Esophagus (tissue), 2 donors: ENCODE measurements around the gene FAAP100. TPM values are rescaled to one million over a fixed set of nuclear protein-coding genes. Genes with fewer than 3 reads are reported as not detected.
"Not testable (repeated sequence)": the region's sequence is repeated elsewhere in the genome, so short reads cannot be mapped to it uniquely, and the experiment has no call there.

ENCODE experiments used
- H3K27ac ChIP-seq, 2 donors: one replicate each; pipeline ENCODE4 v1.5.1; 2013; ENCODE audit warnings: low read depth in 2 of 2, mild to moderate bottlenecking in 2 of 2, inconsistent platforms in 1 of 2, low read length in 1 of 2, moderate library complexity in 1 of 2
- H3K27me3 ChIP-seq, 2 donors: one replicate each; pipeline ENCODE4 v1.6.1; 2013; ENCODE audit warnings: low read length in 2 of 2, control low read depth in 1 of 2, mild to moderate bottlenecking in 1 of 2; ENCODE audit not compliant: insufficient read depth in 2 of 2, control insufficient read depth in 1 of 2
- H3K36me3 ChIP-seq, 2 donors: one replicate each; pipeline ENCODE4 v1.6.1; 2013; ENCODE audit warnings: low read length in 1 of 2; ENCODE audit not compliant: control insufficient read depth in 2 of 2, insufficient read depth in 2 of 2
- H3K4me1 ChIP-seq, 2 donors: one replicate each; pipeline ENCODE4 v1.6.1; 2013; ENCODE audit warnings: low read length in 1 of 2; ENCODE audit not compliant: control insufficient read depth in 2 of 2, insufficient read depth in 2 of 2
- H3K4me3 ChIP-seq, 2 donors: one replicate each; pipeline ENCODE4 v1.5.1; 2013; ENCODE audit warnings: low read length in 2 of 2, mild to moderate bottlenecking in 2 of 2, low read depth in 1 of 2, moderate library complexity in 1 of 2
- H3K9me3 ChIP-seq, 2 donors: one replicate each; pipeline ENCODE4 v1.6.1; 2013; ENCODE audit warnings: mild to moderate bottlenecking in 2 of 2, low read depth in 1 of 2, low read length in 1 of 2, moderate library complexity in 1 of 2; ENCODE audit not compliant: control insufficient read depth in 2 of 2, insufficient read depth in 1 of 2
- WGBS, 2 donors: extraction: QIAGEN DNeasy Blood & Tissue Kit; methylation state at CpG; one replicate each; pipeline ENCODE4 v1.1.7; 2013; 5-methylcytosine and 5-hydroxymethylcytosine counted together
- polyA plus RNA-seq, 2 donors: library from polyadenylated mRNA; stranded (reverse); fragments of 200-250 nt; gene quantifications; one replicate each; pipeline ENCODE4 v1.2.3, GENCODE V29; 2013
- donor health status: healthy with polysubstance abuse.
- donor health status: Bipolar disorder and iron deficiency.

The FAAP100 gene
- polyA plus RNA-seq, 2 donors: 17.3 to 27.1 TPM

GRCh38 chr17:81536299-81537290 lies 15.6 kb downstream of the FAAP100 start:
- peaks cover 0 to 22% of the 10 kb centered on the region in 2 donors for H3K36me3 ChIP-seq
- no peak overlapping the region for H3K4me3 ChIP-seq
- 7 to 8% methylated on average over 87 to 89 of the region's 89 CpGs for WGBS, 2 donors
- H3K4me1 ChIP-seq: peaks cover 0 to 3% of the 10 kb centered on the region in 2 donors
- peaks cover 0 to 13% of the 10 kb centered on the region in 2 donors for H3K27me3 ChIP-seq
- peaks cover 0 to 2% of the 10 kb centered on the region in 2 donors for H3K9me3 ChIP-seq
- H3K27ac ChIP-seq: no peak overlapping the region

DNA sequence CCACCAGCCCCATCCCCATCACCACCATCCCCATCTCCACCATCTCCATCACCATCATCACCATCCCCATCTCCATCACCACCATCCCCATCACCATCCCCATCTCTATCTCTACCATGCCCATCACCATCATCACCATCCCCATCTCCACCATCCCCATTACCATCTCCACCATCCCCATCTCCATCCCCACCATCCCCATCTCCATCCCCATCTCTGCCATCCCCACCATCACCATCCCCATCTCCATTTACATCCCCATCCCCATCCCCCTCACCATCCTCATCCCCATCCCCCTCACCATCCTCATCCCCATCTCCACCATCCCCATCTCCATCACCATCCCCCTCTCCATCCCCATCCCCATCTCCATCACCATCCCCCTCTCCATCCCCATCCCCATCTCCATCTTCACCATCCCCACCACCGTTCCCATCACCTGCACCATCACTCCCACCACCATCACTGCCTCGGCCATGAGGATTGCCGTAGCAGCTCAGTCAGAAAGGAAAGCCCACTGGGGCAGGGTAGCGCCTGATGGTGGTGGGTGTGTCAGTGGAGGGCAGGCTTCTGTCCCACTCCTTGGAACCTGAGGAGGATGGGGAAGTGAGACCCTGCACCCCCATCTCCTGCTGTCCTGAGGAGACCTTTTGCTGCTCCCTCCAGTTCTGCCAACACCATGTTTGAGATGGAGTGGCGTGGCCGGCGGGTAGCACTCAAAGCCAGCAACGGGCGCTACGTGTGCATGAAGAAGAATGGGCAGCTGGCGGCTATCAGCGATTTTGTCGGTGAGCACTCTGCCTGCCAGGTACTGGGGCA lies 16.5 kb downstream of the FAAP100 start:
- H3K9me3 ChIP-seq: peaks cover 0 to 7% of the 10 kb centered on the region in 2 donors
- no peak overlapping the region for H3K27ac ChIP-seq
- peaks cover 0 to 16% of the 10 kb centered on the region in 2 donors for H3K36me3 ChIP-seq
- peaks cover 0 to 13% of the 10 kb centered on the region in 2 donors for H3K27me3 ChIP-seq
- 48 to 61% methylated on average over 13 of the region's 13 CpGs for WGBS, 2 donors
- peaks cover 0 to 3% of the 10 kb centered on the region in 2 donors for H3K4me1 ChIP-seq
- H3K4me3 ChIP-seq: no peak overlapping the region

DNA sequence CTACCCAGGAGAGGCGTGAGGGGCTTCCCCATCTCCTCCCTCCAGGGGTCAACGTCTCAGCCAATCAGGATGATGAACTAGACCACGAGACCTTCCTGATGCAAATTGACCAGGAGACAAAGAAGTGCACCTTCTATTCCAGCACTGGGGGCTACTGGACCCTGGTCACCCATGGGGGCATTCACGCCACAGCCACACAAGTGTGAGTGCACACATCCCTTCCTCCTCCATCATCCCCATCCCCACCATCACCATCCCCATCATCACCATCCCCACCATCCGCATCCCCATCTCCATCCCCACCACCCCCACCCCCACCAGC lies 17.2 kb downstream of the FAAP100 start:
- Histone ChIP-seq H3K36me3 (peaks cover 0 to 9% of the 10 kb centered on the region in 2 donors), H3K27me3 (peaks cover 0 to 13% of the 10 kb centered on the region in 2 donors), H3K9me3 (peaks cover 0 to 7% of the 10 kb centered on the region in 2 donors), H3K27ac (no peak overlapping the region), H3K4me1 (peaks cover 0 to 3% of the 10 kb centered on the region in 2 donors), H3K4me3 (no peak overlapping the region)
- 71 to 83% methylated on average over 4 to 5 of the region's 5 CpGs for WGBS, 2 donors

DNA sequence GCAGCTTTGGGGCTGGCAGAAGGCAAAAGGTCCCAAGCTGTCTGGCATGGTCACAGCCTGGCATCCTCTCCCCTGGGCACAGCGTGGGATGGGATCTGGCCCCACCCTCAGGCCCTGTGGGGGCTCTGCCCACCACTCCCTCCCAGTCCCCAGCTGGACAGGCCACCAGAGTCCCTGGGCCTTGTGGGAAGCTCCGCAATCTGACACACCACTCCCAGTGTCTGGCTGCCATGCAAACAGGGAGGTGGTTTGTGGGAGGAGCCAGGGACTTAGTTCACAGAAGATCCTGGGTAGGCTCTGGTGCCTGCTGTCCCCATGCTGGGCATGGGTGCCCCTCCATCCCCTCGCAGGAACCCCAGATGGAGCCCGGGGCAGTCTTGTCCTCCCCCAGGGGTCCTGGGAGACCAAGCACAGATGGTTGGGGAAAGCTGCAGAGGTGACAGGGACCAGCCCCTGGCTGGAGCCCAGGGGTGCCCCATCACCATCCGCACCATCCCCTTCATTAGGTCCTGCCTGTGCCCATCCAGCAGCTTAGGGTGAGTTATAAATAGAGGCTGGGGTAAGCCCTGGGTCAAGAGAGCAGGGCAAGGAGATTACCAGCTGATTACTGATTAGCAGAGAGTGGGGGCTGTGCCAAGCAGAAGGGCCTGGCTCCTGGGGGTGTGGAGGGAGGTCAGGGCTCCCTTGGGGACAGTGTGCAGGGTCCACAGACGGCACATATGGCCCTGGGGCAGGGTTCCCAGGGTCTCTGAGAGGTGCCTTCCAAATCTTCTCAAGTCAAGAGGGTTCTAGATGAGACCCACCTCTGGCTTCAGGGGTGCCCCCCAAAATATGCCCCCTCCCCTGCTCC lies 17.8 kb downstream of the FAAP100 start:
- Histone ChIP-seq H3K4me1 (peaks cover 0 to 3% of the 10 kb centered on the region in 2 donors), H3K9me3 (peaks cover 0 to 7% of the 10 kb centered on the region in 2 donors), H3K36me3 (peaks cover 0 to 9% of the 10 kb centered on the region in 2 donors), H3K27me3 (peaks cover 0 to 13% of the 10 kb centered on the region in 2 donors), H3K27ac (no peak overlapping the region), H3K4me3 (no peak overlapping the region)
- 54 to 62% methylated on average over 6 of the region's 6 CpGs for WGBS, 2 donors

DNA sequence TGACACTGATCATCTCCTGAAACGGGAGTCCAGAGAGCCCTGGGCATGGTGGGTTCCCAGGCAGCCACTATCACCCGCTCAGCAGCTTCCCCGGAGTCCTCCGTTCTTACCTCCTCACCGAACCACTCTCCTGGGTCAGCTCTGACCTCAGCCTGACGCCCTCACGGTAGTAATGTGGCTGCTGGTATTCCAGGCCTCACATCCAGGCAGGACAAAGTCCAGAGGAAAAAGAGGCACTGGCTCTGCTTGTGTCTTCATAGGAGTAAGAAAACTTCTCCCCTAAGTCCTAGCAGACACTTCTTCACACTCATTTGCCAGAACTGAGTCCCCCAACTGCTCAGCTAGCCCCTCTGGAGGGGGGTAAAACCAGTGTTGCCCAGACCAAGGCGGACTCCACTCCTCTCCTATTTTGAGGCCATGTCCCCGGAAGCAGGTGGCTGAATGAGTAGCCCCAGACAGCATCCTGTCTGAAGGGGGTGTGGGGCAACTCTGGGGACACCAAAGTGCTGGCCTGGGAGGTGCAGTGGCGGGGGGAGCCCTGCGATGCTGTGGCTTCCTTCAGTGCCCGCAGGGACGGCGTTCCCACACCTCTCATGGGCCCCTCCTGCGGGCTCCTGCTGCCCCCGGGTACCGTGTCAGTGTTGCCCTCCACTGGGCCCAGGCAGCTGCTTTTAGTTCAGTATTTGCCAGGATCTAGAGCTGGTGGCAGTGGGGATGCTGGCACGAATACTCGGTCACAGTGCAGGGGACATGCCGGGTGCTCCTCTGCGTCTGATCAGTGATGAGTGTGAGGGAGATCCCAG lies 18.6 kb downstream of the FAAP100 start:
- Histone ChIP-seq H3K27ac (no peak overlapping the region), H3K27me3 (peaks cover 0 to 17% of the 10 kb centered on the region in 2 donors), H3K4me1 (peaks cover 0 to 7% of the 10 kb centered on the region in 2 donors), H3K36me3 (peaks cover 0 to 6% of the 10 kb centered on the region in 2 donors), H3K9me3 (peaks cover 0 to 9% of the 10 kb centered on the region in 2 donors), H3K4me3 (no peak overlapping the region)
- WGBS, 2 donors: 56 to 58% methylated on average over 21 of the region's 21 CpGs

GRCh38 chr17:81532490-81533287 lies 19.5 kb downstream of the FAAP100 start:
- H3K36me3 ChIP-seq: no peaks in the 10 kb centered on the region

GRCh38 chr17:81531998-81532404 lies 20.2 kb downstream of the FAAP100 start:
- peaks cover 0 to 16% of the 10 kb centered on the region in 2 donors for H3K4me1 ChIP-seq
- H3K27me3 ChIP-seq: peaks cover 0 to 20% of the 10 kb centered on the region in 2 donors
- not testable (repeated sequence) for H3K36me3 ChIP-seq, H3K27ac ChIP-seq, H3K9me3 ChIP-seq, H3K4me3 ChIP-seq
- 96% methylated on average over 3 of the region's 3 CpGs for WGBS, 2 donors

More at GRCh38 chr17:81532490-81533287, 19.5 kb downstream of the FAAP100 start:
- Histone ChIP-seq H3K27me3 (peaks cover 0 to 20% of the 10 kb centered on the region in 2 donors), H3K9me3 (peaks cover 0 to 9% of the 10 kb centered on the region in 2 donors), H3K4me1 (peaks cover 0 to 14% of the 10 kb centered on the region in 2 donors), H3K27ac (no peak overlapping the region), H3K4me3 (no peak overlapping the region)
- 88 to 90% methylated on average over 11 of the region's 11 CpGs for WGBS, 2 donors

DNA sequence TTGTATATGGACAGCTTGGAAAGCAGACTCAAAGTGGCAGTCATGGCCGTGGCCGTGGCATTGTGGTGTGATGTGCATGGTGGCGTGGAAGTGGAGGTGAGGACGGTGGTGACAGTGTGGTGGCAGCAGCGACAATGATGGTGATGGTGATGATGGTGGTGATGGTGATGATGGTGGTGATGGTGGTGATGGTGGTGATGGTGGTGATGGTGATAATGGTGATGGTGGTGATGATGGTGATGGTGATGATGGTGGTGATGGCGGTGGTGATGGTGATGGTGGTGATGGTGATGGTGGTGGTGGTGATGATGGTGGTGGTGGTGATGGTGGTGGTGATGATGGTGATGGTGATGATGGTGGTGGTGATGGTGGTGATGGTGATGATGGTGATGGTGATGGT lies 21.1 kb downstream of the FAAP100 start:
- Histone ChIP-seq H3K4me1 (peaks cover 0 to 13% of the 10 kb centered on the region in 2 donors), H3K27me3 (peaks cover 0 to 10% of the 10 kb centered on the region in 2 donors)
- 84 to 88% methylated on average over 6 of the region's 6 CpGs for WGBS, 2 donors
- H3K36me3 ChIP-seq, H3K27ac ChIP-seq, H3K9me3 ChIP-seq, H3K4me3 ChIP-seq: not testable (repeated sequence)
